IPS DF 19.7 (cell line): Measurements from ENCODE around the gene TBXAS1.
A peak's percentile ranks its signal among the peaks of the same experiment; 100 is the strongest.

ENCODE experiments used
- DNase-seq: peaks from one replicate; pipeline ENCODE4 v3.0.0-alpha.2; 2013; ENCODE audit warnings: low read depth, low spot score

Gene TBXAS1

GRCh38 chr7:140000666-140001268 is 171.7 kb downstream of the TBXAS1 start:
- no peak for DNase-seq

GRCh38 chr7:140003913-140004382 is 174.9 kb downstream of the TBXAS1 start:
- no peak for DNase-seq

- no peak for DNase-seq
Measured at GRCh38 chr7:140004672-140005071, 175.6 kb downstream of the TBXAS1 start.

GRCh38 chr7:140005341-140005740 is 176.3 kb downstream of the TBXAS1 start:
- DNase-seq = no peak

- peak; percentile 52 for DNase-seq
Measured at GRCh38 chr7:140005754-140006503, 176.9 kb downstream of the TBXAS1 start.

- DNase-seq = no peak
Measured at GRCh38 chr7:140006600-140006999, 177.5 kb downstream of the TBXAS1 start.

- no peak for DNase-seq
Measured at GRCh38 chr7:140007051-140007690, 178.1 kb downstream of the TBXAS1 start.

GRCh38 chr7:140008755-140009610 is 179.9 kb downstream of the TBXAS1 start:
- no peak for DNase-seq

GRCh38 chr7:140009735-140010134 is 180.7 kb downstream of the TBXAS1 start:
- no peak for DNase-seq

- DNase-seq = no peak
Measured at GRCh38 chr7:140010194-140010895, 181.3 kb downstream of the TBXAS1 start.

GRCh38 chr7:140013676-140014075 is 184.6 kb downstream of the TBXAS1 start:
- no peak for DNase-seq

- no peak for DNase-seq
Measured at GRCh38 chr7:140014123-140014522, 185.1 kb downstream of the TBXAS1 start.

- no peak for DNase-seq
Measured at GRCh38 chr7:140015471-140015970, 186.5 kb downstream of the TBXAS1 start.

- DNase-seq = no peak
Measured at GRCh38 chr7:140016540-140016939, 187.5 kb downstream of the TBXAS1 start.

GRCh38 chr7:140017034-140017433 is 188.0 kb downstream of the TBXAS1 start:
- no peak for DNase-seq

GRCh38 chr7:140017543-140017942 is 188.5 kb downstream of the TBXAS1 start:
- no peak for DNase-seq

- no peak for DNase-seq
Measured at GRCh38 chr7:140018125-140019043, 189.3 kb downstream of the TBXAS1 start.

- DNase-seq = no peak
Measured at GRCh38 chr7:140019172-140019571, 190.1 kb downstream of the TBXAS1 start.

- DNase-seq = no peak
Measured at GRCh38 chr7:140019606-140020005, 190.5 kb downstream of the TBXAS1 start.

GRCh38 chr7:140021603-140022002 is 192.5 kb downstream of the TBXAS1 start:
- no peak for DNase-seq
